Panc1 (cell line): ENCODE results near the gene GSG1L. TPM values are rescaled to one million over a fixed set of nuclear protein-coding genes. Genes with fewer than 3 reads are reported as not detected.

Experiments
- ATAC-seq: fragments of 200-7000 bp; cut with Tn5 transposase; 2 replicates; pipeline ENCODE4 v1.9.1; 2020; ENCODE audit warnings: mild to moderate bottlenecking, moderate library complexity
- BruUV-seq: library from RNA; stranded (reverse); fragments of 400-500 nt; replicated peaks from 2 replicates; lab custom pipeline; 2021; lab: Mats Ljungman, UMichigan
- CTCF ChIA-PET: fragments of 300-600 bp; sonication (Branson Sonifier 250); formaldehyde crosslinking; loops from one replicate; lab custom pipeline; 2022; ENCODE audit warnings: antibody characterized with exemption; lab: Charles Lee
- POLR2A ChIA-PET: fragments of 300-600 bp; sonication (Branson Sonifier 250); formaldehyde crosslinking; loops from one replicate; lab custom pipeline; 2022; ENCODE audit warnings: antibody characterized with exemption; lab: Charles Lee
- DNase-seq: peaks from one replicate; pipeline ENCODE4 v3.0.0-alpha.2; 2010; ENCODE audit warnings: low read depth, low spot score
- H3K27ac ChIP-seq: 2 replicates; pipeline ENCODE4 v1.5.1; 2011; ENCODE audit warnings: mild to moderate bottlenecking, low read length, inconsistent platforms
- H3K27me3 ChIP-seq: fragments of 200-500 bp; sonication (Bioruptor generic); 2 replicates; pipeline ENCODE4 v1.6.0; 2014; ENCODE audit warnings: low read length, inconsistent platforms; ENCODE audit not compliant: control insufficient read depth, insufficient read depth
- H3K36me3 ChIP-seq: fragments of 200-500 bp; sonication (Bioruptor generic); 2 replicates; pipeline ENCODE4 v1.5.1; 2014; ENCODE audit warnings: inconsistent platforms, mild to moderate bottlenecking, low read length, moderate library complexity; ENCODE audit not compliant: control insufficient read depth, insufficient read depth
- H3K4me1 ChIP-seq: 2 replicates; pipeline ENCODE4 v1.5.1; 2011; ENCODE audit warnings: inconsistent platforms, mild to moderate bottlenecking, low read length, moderate library complexity; ENCODE audit not compliant: control insufficient read depth, insufficient read depth
- H3K4me3 ChIP-seq, 2 experiments: 2 replicates each; pipeline ENCODE4 v1.5.1; 2011 to 2012; ENCODE audit warnings: low read depth in 2 of 2, low read length in 2 of 2, mild to moderate bottlenecking in 2 of 2, inconsistent platforms in 1 of 2, moderate library complexity in 1 of 2
- H3K9me3 ChIP-seq: fragments of 200-500 bp; sonication (Bioruptor generic); 2 replicates; pipeline ENCODE4 v1.5.1; 2014; ENCODE audit warnings: low read depth, mild to moderate bottlenecking, inconsistent platforms, low read length, moderate library complexity; ENCODE audit not compliant: control insufficient read depth, insufficient read depth
- CTCF ChIP-seq: fragments of 450-650 bp; IDR thresholded peaks from 2 replicates; pipeline ENCODE4 v1.5.1; 2017; ENCODE audit warnings: mild to moderate bottlenecking
- POLR2AphosphoS5 ChIP-seq: IDR thresholded peaks from 2 replicates; pipeline ENCODE4 v1.6.1; 2012; ENCODE audit warnings: mild to moderate bottlenecking, low read depth, low read length, moderate library complexity
- REST ChIP-seq, 2 experiments: IDR thresholded peaks; 2 replicates each; pipeline ENCODE4 v1.6.1; 2011 to 2012; ENCODE audit warnings: low read depth in 2 of 2, control low read depth in 1 of 2, low read length in 1 of 2, mild to moderate bottlenecking in 1 of 2, moderate library complexity in 1 of 2; ENCODE audit not compliant: insufficient read depth in 1 of 2
- SIN3A ChIP-seq: IDR thresholded peaks from 2 replicates; pipeline ENCODE4 v1.6.1; 2012; ENCODE audit warnings: low read depth, mild to moderate bottlenecking, low read length, moderate library complexity, borderline replicate concordance; ENCODE audit not compliant: insufficient read depth
- TCF7L2 ChIP-seq: IDR thresholded peaks from 2 replicates; pipeline ENCODE4 v1.6.1; 2011; ENCODE audit warnings: mild to moderate bottlenecking, low read depth, low read length, inconsistent platforms
- in situ Hi-C: cut with HindIII; loops from 2 replicates; pipeline ENCODE4 v1.10.0; 2016; ENCODE audit warnings: low sequenced_read_pairs, low pct_unique_long_range_greater_than_20kb
- intact Hi-C: fragments of 100-400 bp; cut with micrococcal nuclease; formaldehyde crosslinking; loops from one replicate; pipeline ENCODE4 v1.10.0; 2022; ENCODE audit not compliant: unreplicated experiment
- total RNA-seq: library from RNA; stranded (reverse); gene quantifications from one replicate; pipeline ENCODE4 v1.2.1, GENCODE V29; 2021; ENCODE audit not compliant: unreplicated experiment

The GSG1L gene
- total RNA-seq, 1 experiment from 2014 or later: 0.08 TPM

GRCh38 chr16:27853651-27854050 lies 209.9 kb downstream of the GSG1L start:
- H3K9me3 ChIP-seq: no peaks in the 10 kb centered on the region
- no peaks in the 10 kb centered on the region for H3K36me3 ChIP-seq
- no peak overlapping the region for H3K4me3 ChIP-seq
- intact Hi-C loops (no loop called here), in situ Hi-C loops (no loop called here)
- POLR2A ChIA-PET: no interaction called here
- 0 out of 2 replicates have a peak, but pooled peaks cover 4% of the 10 kb centered on the region for H3K27me3 ChIP-seq
- CTCF ChIA-PET: no interaction called here
- H3K4me1 ChIP-seq: no peaks in the 10 kb centered on the region
- ATAC-seq (no peak), DNase-seq (no peak)
- no peak overlapping the region for H3K27ac ChIP-seq
- no TSS peak for BruUV-seq
- TF ChIP-seq TCF7L2: no peak
- no peak for TF ChIP-seq POLR2AphosphoS5
- no peak for TF ChIP-seq CTCF
- TF ChIP-seq REST (IDR thresholded peaks at IDR 0.05; ENCODE audit: insufficient read depth in 1 of 2, low read depth in 2 of 2, low read length in 1 of 2): no peak
- TF ChIP-seq SIN3A: no peak

- in situ Hi-C loops: no loop called here
- intact Hi-C loops: no loop called here
Observed at GRCh38 chr16:27853101-27853500, 210.4 kb downstream of the GSG1L start.

More at GRCh38 chr16:27853101-27853500, 210.4 kb downstream of the GSG1L start:
- DNase-seq (no peak), ATAC-seq (no peak)
- BruUV-seq: no TSS peak
- ChIA-PET POLR2A (no interaction called here), CTCF (no interaction called here)
- Histone ChIP-seq H3K9me3 (no peaks in the 10 kb centered on the region), H3K4me3 (no peak overlapping the region), H3K27me3 (0 out of 2 replicates have a peak, but pooled peaks cover 4% of the 10 kb centered on the region), H3K4me1 (no peaks in the 10 kb centered on the region), H3K36me3 (no peaks in the 10 kb centered on the region), H3K27ac (no peak overlapping the region)
- no peak for TF ChIP-seq CTCF
- no peak for TF ChIP-seq POLR2AphosphoS5
- no peak for TF ChIP-seq REST (IDR thresholded peaks at IDR 0.05; ENCODE audit: insufficient read depth in 1 of 2, low read depth in 2 of 2, low read length in 1 of 2)
- TF ChIP-seq SIN3A: no peak
- no peak for TF ChIP-seq TCF7L2
